ENCODE measurements around the gene KCNJ15. TPM values are rescaled to one million over a fixed set of nuclear protein-coding genes. Genes with fewer than 3 reads are reported as not detected.

The KCNJ15 gene
- polyA plus RNA-seq, 3 donors: 4.5 to 26.5 (median 8.0) TPM

GRCh38 chr21:38236232-38236631 is 20.6 kb upstream of the KCNJ15 start:
- intact Hi-C loops (cut with micrococcal nuclease): no loop called here
- H3K4me3 ChIP-seq (replicated peaks in 1 of 3; ENCODE audit: low read depth in 2 of 3, low read length in 3 of 3): no peak overlapping the region
- H3K9ac ChIP-seq (ENCODE audit: insufficient read depth, low read length, poor library complexity, severe bottlenecking): no peak overlapping the region
- H3K9me3 ChIP-seq (replicated peaks in 1 of 2; ENCODE audit: control insufficient read depth in 1 of 2, insufficient read depth in 1 of 2, low read length in 2 of 2): peaks cover 0 to 4% of the 10 kb centered on the region in 2 donors
- Mint-ChIP-seq H3K4me3 (no peak overlapping the region), H3K4me1 (peaks cover 15% of the 10 kb centered on the region), H3K27ac (no peak overlapping the region), H3K27me3 (ENCODE audit: low read depth in 3 of 3) (peaks cover 1 to 4% (median 2%) of the 10 kb centered on the region in 3 donors), H3K9me3 (peaks cover 5 to 21% (median 12%) of the 10 kb centered on the region in 7 donors), H3K36me3 (peaks cover 0 to 1% of the 10 kb centered on the region in 2 donors)
- H3K36me3 ChIP-seq (replicated peaks in 1 of 2; ENCODE audit: control insufficient read depth in 1 of 2, insufficient read depth in 2 of 2, low read length in 2 of 2): no peaks in the 10 kb centered on the region
- H3K4me1 ChIP-seq (ENCODE audit: control insufficient read depth in 1 of 2, insufficient read depth in 2 of 2, low read length in 2 of 2): peaks cover 6 to 9% of the 10 kb centered on the region in 2 donors
- H2AFZ ChIP-seq (ENCODE audit: insufficient read depth, low read depth, low read length, poor library complexity, severe bottlenecking): no peak overlapping the region
- no peaks in the 10 kb centered on the region for H4K20me1 ChIP-seq (ENCODE audit: insufficient read depth, low read length)
- no peak overlapping the region for H3K27ac ChIP-seq (ENCODE audit: low read depth in 1 of 2, low read length in 2 of 2)
- no CpG with 5 or more reads among the region's 2 CpGs for WGBS (ENCODE audit: insufficient coverage)
- no peak for DNase-seq
- no peaks in the 10 kb centered on the region for H3K27me3 ChIP-seq (ENCODE audit: control insufficient read depth in 2 of 2, insufficient read depth in 2 of 2, low read length in 2 of 2)
- H3K79me2 ChIP-seq (ENCODE audit: insufficient read depth, low read length): no peaks in the 10 kb centered on the region
- H3K4me2 ChIP-seq (replicated peaks; ENCODE audit: extremely low read depth, low read length, poor library complexity, severe bottlenecking): no peak overlapping the region
- no peak for TF ChIP-seq CTCF (IDR thresholded peaks at IDR 0.05)

- H4K20me1 ChIP-seq (ENCODE audit: insufficient read depth, low read length): no peaks in the 10 kb centered on the region
- TF ChIP-seq CTCF (IDR thresholded peaks at IDR 0.05): no peak
Observed at GRCh38 chr21:38239672-38240071, 17.1 kb upstream of the KCNJ15 start.

More at GRCh38 chr21:38239672-38240071, 17.1 kb upstream of the KCNJ15 start:
- H3K27me3 ChIP-seq (ENCODE audit: control insufficient read depth in 2 of 2, insufficient read depth in 2 of 2, low read length in 2 of 2): no peaks in the 10 kb centered on the region
- DNase-seq: no peak
- peaks cover 6 to 9% of the 10 kb centered on the region in 2 donors for H3K36me3 Mint-ChIP-seq
- peaks cover 11 to 21% of the 10 kb centered on the region in 2 donors for H3K4me1 ChIP-seq (ENCODE audit: control insufficient read depth in 1 of 2, insufficient read depth in 2 of 2, low read length in 2 of 2)
- peaks cover 2 to 4% (median 3%) of the 10 kb centered on the region in 3 donors for H3K27me3 Mint-ChIP-seq (ENCODE audit: low read depth in 3 of 3)
- peaks cover 2 to 8% (median 5%) of the 10 kb centered on the region in 7 donors for H3K9me3 Mint-ChIP-seq
- no peak overlapping the region for H3K4me2 ChIP-seq (replicated peaks; ENCODE audit: extremely low read depth, low read length, poor library complexity, severe bottlenecking)
- H3K9me3 ChIP-seq (replicated peaks in 1 of 2; ENCODE audit: control insufficient read depth in 1 of 2, insufficient read depth in 1 of 2, low read length in 2 of 2): no peaks in the 10 kb centered on the region
- 67% methylated on average over 1 of the region's 4 CpGs for WGBS (ENCODE audit: insufficient coverage)
- intact Hi-C loops (cut with micrococcal nuclease): no loop called here
- H3K79me2 ChIP-seq (ENCODE audit: insufficient read depth, low read length): no peaks in the 10 kb centered on the region
- peaks cover 32% of the 10 kb centered on the region for H3K4me1 Mint-ChIP-seq
- no peak overlapping the region for H2AFZ ChIP-seq (ENCODE audit: insufficient read depth, low read depth, low read length, poor library complexity, severe bottlenecking)
- H3K4me3 ChIP-seq (replicated peaks in 1 of 3; ENCODE audit: low read depth in 2 of 3, low read length in 3 of 3): no peak overlapping the region
- no peak overlapping the region for H3K9ac ChIP-seq (ENCODE audit: insufficient read depth, low read length, poor library complexity, severe bottlenecking)
- no peak overlapping the region for H3K27ac ChIP-seq (ENCODE audit: low read depth in 1 of 2, low read length in 2 of 2)
- no peak overlapping the region for H3K27ac Mint-ChIP-seq
- no peak overlapping the region for H3K4me3 Mint-ChIP-seq
- H3K36me3 ChIP-seq (replicated peaks in 1 of 2; ENCODE audit: control insufficient read depth in 1 of 2, insufficient read depth in 2 of 2, low read length in 2 of 2): no peaks in the 10 kb centered on the region
